ENCODE data around the gene KCNJ16.

Gene KCNJ16

GRCh38 chr17:70169709-70170597 lies 94.9 kb downstream of the KCNJ16 start:
- peak; percentile 39 for DNase-seq (ENCODE audit: low spot score)

GRCh38 chr17:70171159-70171558 lies 96.1 kb downstream of the KCNJ16 start:
- no peak for DNase-seq (ENCODE audit: low spot score)

GRCh38 chr17:70172449-70172848 lies 97.4 kb downstream of the KCNJ16 start:
- no peak for DNase-seq (ENCODE audit: low spot score)

GRCh38 chr17:70172923-70173322 lies 97.9 kb downstream of the KCNJ16 start:
- DNase-seq (ENCODE audit: low spot score) = peak; percentile 17

GRCh38 chr17:70173681-70174080 lies 98.7 kb downstream of the KCNJ16 start:
- DNase-seq (ENCODE audit: low spot score) = no peak

GRCh38 chr17:70181376-70181775 lies 106.4 kb downstream of the KCNJ16 start:
- DNase-seq (ENCODE audit: low spot score) = no peak

GRCh38 chr17:70181866-70182265 lies 106.8 kb downstream of the KCNJ16 start:
- no peak for DNase-seq (ENCODE audit: low spot score)

GRCh38 chr17:70183508-70183907 lies 108.5 kb downstream of the KCNJ16 start:
- DNase-seq (ENCODE audit: low spot score) = no peak

GRCh38 chr17:70184207-70184606 lies 109.2 kb downstream of the KCNJ16 start:
- DNase-seq (ENCODE audit: low spot score) = no peak

- peak; percentile 58 for DNase-seq (ENCODE audit: low spot score)
Measured at GRCh38 chr17:70184770-70185169, 109.7 kb downstream of the KCNJ16 start.

Data from AG20443 (cell line).